ENCODE results near the gene MIOS. TPM values are rescaled to one million over a fixed set of nuclear protein-coding genes. Genes with fewer than 3 reads are reported as not detected.

Gene MIOS
- total and polyA plus RNA-seq, 9 of the 15 experiments (the other 6 are each of a cell fraction or from before 2014, with no cell fraction given): 7.8 to 47.8 (median 30.6) TPM

DNA sequence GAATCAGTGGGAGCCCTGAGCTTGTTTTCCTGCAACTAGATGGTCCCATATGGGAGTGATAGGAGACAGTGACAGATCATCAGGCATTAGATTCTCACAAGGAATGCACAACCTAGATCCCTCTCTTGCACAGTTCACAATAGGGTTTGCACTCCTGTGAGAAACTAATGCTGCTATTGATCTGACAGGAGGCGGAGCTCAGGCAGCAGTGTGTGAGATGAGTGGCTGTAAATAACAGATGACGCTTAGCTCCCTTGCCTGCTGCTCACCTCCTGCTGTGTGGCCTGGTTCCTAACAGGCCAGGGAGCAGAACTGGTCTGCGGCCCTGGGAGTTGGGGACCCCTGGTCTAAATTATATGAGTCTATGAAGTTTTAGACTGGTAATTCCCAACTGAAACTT is 3.9 kb downstream of the MIOS start:
- Histone ChIP-seq H4K20me1 (replicated peaks; ENCODE audit: control insufficient read depth, insufficient read depth, low read length) (no peaks in the 10 kb centered on the region), H3K9me1 (ENCODE audit: control insufficient read depth, insufficient read depth, low read length) (no peaks in the 10 kb centered on the region), H3K4me3 (no peak overlapping the region), H3K79me2 (ENCODE audit: control insufficient read depth, insufficient read depth, low read length) (peaks cover 64% of the 10 kb centered on the region), H3K27me3 (ENCODE audit: control insufficient read depth in 2 of 2, insufficient read depth in 2 of 2, low read length in 2 of 2) (no peaks in the 10 kb centered on the region), H3K9ac (ENCODE audit: insufficient read depth in 1 of 2, low read depth in 2 of 2, low read length in 2 of 2) (no peak overlapping the region), H3K27ac (ENCODE audit: extremely low read depth, low read depth, low read length) (no peak overlapping the region), H2AFZ (ENCODE audit: low read depth, low read length) (no peak overlapping the region), H3K4me1 (replicated peaks in 1 of 2; ENCODE audit: control insufficient read depth in 2 of 2, insufficient read depth in 2 of 2, low read length in 2 of 2) (peaks cover 9 to 10% of the 10 kb centered on the region in 2 experiments; a peak in 4 of 5 replicates), H3K4me2 (ENCODE audit: insufficient read depth, low read length) (no peak overlapping the region), H3K9me3 (replicated peaks; ENCODE audit: control insufficient read depth, insufficient read depth, low read depth, low read length) (no peaks in the 10 kb centered on the region), H3K36me3 (ENCODE audit: control insufficient read depth, insufficient read depth, low read length) (peaks cover 52% of the 10 kb centered on the region)
- in situ Hi-C loops (cut with MboI) (no loop called here), intact Hi-C loops (cut with micrococcal nuclease) (no loop called here)
- WGBS (ENCODE audit: insufficient coverage, low coverage, missing lambda C conversion rate): 76% methylated on average over 3 of the region's 3 CpGs
- no peak for ATAC-seq
- ChIA-PET CTCF (ENCODE audit: low intra/inter-chr PET ratio) (no interaction called here), POLR2A (no interaction called here)
- no TSS peak for BruUV-seq (replicated peaks)
- FAIRE-seq: no peak
- no peak for DNase-seq (ENCODE audit: extremely low read depth in 1 of 4, low spot score in 3 of 4)
- TF ChIP-seq, protein P1, sequence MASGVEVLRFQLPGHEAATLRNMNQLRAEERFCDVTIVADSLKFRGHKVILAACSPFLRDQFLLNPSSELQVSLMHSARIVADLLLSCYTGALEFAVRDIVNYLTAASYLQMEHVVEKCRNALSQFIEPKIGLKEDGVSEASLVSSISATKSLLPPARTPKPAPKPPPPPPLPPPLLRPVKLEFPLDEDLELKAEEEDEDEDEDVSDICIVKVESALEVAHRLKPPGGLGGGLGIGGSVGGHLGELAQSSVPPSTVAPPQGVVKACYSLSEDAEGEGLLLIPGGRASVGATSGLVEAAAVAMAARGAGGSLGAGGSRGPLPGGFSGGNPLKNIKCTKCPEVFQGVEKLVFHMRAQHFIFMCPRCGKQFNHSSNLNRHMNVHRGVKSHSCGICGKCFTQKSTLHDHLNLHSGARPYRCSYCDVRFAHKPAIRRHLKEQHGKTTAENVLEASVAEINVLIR (CRISPR knock-in tag; IDR thresholded peaks at IDR 0.05): no peak
- TF ChIP-seq ILK (tag; IDR thresholded peaks at IDR 0.05; ENCODE audit: borderline replicate concordance, low read depth) (no peak), DDX20 (tag; IDR thresholded peaks at IDR 0.05; ENCODE audit: low read depth) (no peak), HNRNPK (IDR thresholded peaks at IDR 0.05; ENCODE audit: low read depth, low read length, poor library complexity, severe bottlenecking) (no peak), SIRT6 (IDR thresholded peaks at IDR 0.05; ENCODE audit: low read depth, low read length) (no peak), ZNF436 (CRISPR knock-in tag; IDR thresholded peaks at IDR 0.05) (no peak)
- TF ChIP-seq, protein P2, sequence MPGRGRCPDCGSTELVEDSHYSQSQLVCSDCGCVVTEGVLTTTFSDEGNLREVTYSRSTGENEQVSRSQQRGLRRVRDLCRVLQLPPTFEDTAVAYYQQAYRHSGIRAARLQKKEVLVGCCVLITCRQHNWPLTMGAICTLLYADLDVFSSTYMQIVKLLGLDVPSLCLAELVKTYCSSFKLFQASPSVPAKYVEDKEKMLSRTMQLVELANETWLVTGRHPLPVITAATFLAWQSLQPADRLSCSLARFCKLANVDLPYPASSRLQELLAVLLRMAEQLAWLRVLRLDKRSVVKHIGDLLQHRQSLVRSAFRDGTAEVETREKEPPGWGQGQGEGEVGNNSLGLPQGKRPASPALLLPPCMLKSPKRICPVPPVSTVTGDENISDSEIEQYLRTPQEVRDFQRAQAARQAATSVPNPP (IDR thresholded peaks at IDR 0.05; ENCODE audit: borderline replicate concordance, insufficient read depth, insufficient read length): no peak
- TF ChIP-seq, protein P3, sequence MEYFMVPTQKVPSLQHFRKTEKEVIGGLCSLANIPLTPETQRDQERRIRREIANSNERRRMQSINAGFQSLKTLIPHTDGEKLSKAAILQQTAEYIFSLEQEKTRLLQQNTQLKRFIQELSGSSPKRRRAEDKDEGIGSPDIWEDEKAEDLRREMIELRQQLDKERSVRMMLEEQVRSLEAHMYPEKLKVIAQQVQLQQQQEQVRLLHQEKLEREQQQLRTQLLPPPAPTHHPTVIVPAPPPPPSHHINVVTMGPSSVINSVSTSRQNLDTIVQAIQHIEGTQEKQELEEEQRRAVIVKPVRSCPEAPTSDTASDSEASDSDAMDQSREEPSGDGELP (CRISPR knock-in tag; IDR thresholded peaks at IDR 0.05; ENCODE audit: borderline replicate concordance): no peak
- TF ChIP-seq, protein P4, sequence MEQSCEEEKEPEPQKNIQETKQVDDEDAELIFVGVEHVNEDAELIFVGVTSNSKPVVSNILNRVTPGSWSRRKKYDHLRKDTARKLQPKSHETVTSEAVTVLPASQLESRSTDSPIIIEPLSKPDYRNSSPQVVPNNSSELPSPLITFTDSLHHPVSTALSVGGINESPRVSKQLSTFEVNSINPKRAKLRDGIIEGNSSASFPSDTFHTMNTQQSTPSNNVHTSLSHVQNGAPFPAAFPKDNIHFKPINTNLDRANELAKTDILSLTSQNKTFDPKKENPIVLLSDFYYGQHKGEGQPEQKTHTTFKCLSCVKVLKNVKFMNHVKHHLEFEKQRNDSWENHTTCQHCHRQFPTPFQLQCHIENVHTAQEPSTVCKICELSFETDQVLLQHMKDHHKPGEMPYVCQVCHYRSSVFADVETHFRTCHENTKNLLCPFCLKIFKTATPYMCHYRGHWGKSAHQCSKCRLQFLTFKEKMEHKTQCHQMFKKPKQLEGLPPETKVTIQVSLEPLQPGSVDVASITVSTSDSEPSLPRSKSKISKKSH (CRISPR knock-in tag; IDR thresholded peaks at IDR 0.05): no peak

Measured in K562 (cell line).